Suprapubic skin (tissue), 4 donors: ENCODE data around the gene SLF2. TPM values are rescaled to one million over a fixed set of nuclear protein-coding genes. Genes with fewer than 3 reads are reported as not detected.

Experiments used
- DNase-seq, 2 donors: peaks; one replicate each; pipeline ENCODE4 v3.0.0-alpha.2; 2019; ENCODE audit warnings: low spot score in 2 of 2
- H3K27ac ChIP-seq: fragments of 200-600 bp; sonication (generic); one replicate; pipeline ENCODE4 v1.5.1; 2019
- H3K27me3 ChIP-seq: fragments of 200-600 bp; sonication (generic); one replicate; pipeline ENCODE4 v1.5.1; 2019
- H3K36me3 ChIP-seq: fragments of 200-600 bp; sonication (generic); one replicate; pipeline ENCODE4 v1.5.1; 2019
- H3K4me1 ChIP-seq: fragments of 200-600 bp; sonication (generic); one replicate; pipeline ENCODE4 v1.5.1; 2019
- H3K4me3 ChIP-seq: fragments of 200-600 bp; sonication (generic); one replicate; pipeline ENCODE4 v1.5.1; 2019; ENCODE audit warnings: mild to moderate bottlenecking
- H3K9me3 ChIP-seq: fragments of 200-600 bp; sonication (generic); one replicate; pipeline ENCODE4 v1.5.1; 2019
- CTCF ChIP-seq, 2 donors: fragments of 200-600 bp in 1 of 2; fragments of 450-650 bp in 1 of 2; sonication (generic) in 1 of 2; IDR thresholded peaks; one replicate each; pipeline ENCODE4 v1.5.1; 2016 to 2019; ENCODE audit warnings: antibody characterized with exemption in 2 of 2, mild to moderate bottlenecking in 1 of 2, moderate library complexity in 1 of 2
- EP300 ChIP-seq: sonication (generic); formaldehyde crosslinking; IDR thresholded peaks from one replicate; pipeline ENCODE4 v1.6.1; 2017; ENCODE audit warnings: antibody characterized with exemption
- POLR2A ChIP-seq, 2 donors: fragments of 450-650 bp; IDR thresholded peaks; one replicate each; pipeline ENCODE4 v1.6.1; 2017; ENCODE audit warnings: antibody characterized with exemption in 2 of 2, mild to moderate bottlenecking in 2 of 2, moderate library complexity in 2 of 2
- POLR2AphosphoS5 ChIP-seq, 3 donors: sonication (generic); formaldehyde crosslinking; IDR thresholded peaks; one replicate each; pipeline ENCODE4 v1.6.1; 2017; ENCODE audit warnings: antibody characterized with exemption in 3 of 3
- WGBS: methylation state at CpG from one replicate; pipeline ENCODE4 v1.1.5; 2018; 5-methylcytosine and 5-hydroxymethylcytosine counted together
- total RNA-seq, 4 donors: library from RNA; depleted of rRNA; stranded (reverse); fragments of >200 nt; gene quantifications; one replicate each; pipeline ENCODE4 v1.1.0, GENCODE V29; 2016

SLF2 gene
- total RNA-seq, 4 donors from 2014 or later = 11.6 to 41.4 (median 15.6) TPM

- Histone ChIP-seq H3K9me3 (no peaks in the 10 kb centered on the region), H3K36me3 (peaks cover 78% of the 10 kb centered on the region), H3K4me1 (no peaks in the 10 kb centered on the region), H3K27ac (no peak overlapping the region), H3K4me3 (no peak overlapping the region), H3K27me3 (no peaks in the 10 kb centered on the region)
- TF ChIP-seq CTCF (IDR thresholded peaks at IDR 0.05) = no peak
- TF ChIP-seq EP300 = no peak
- TF ChIP-seq POLR2A (IDR thresholded peaks at IDR 0.05) = no peak
- no peak for TF ChIP-seq POLR2AphosphoS5 (IDR thresholded peaks at IDR 0.05)
- DNase-seq = no peak
Observed at GRCh38 chr10:100960251-100960650, 47.5 kb downstream of the SLF2 start.

GRCh38 chr10:100962351-100963080 lies 49.8 kb downstream of the SLF2 start:
- no peaks in the 10 kb centered on the region for H3K9me3 ChIP-seq
- TF ChIP-seq POLR2A (IDR thresholded peaks at IDR 0.05) (no peak), EP300 (no peak), CTCF (IDR thresholded peaks at IDR 0.05) (no peak), POLR2AphosphoS5 (IDR thresholded peaks at IDR 0.05) (no peak)
- H3K27me3 ChIP-seq = no peaks in the 10 kb centered on the region
- peaks cover 69% of the 10 kb centered on the region for H3K36me3 ChIP-seq
- WGBS = 87% methylated on average over 4 of the region's 4 CpGs
- no peak overlapping the region for H3K27ac ChIP-seq
- no peak for DNase-seq
- H3K4me3 ChIP-seq = no peak overlapping the region
- no peaks in the 10 kb centered on the region for H3K4me1 ChIP-seq

- Histone ChIP-seq H3K27ac (no peak overlapping the region), H3K9me3 (no peaks in the 10 kb centered on the region), H3K36me3 (peaks cover 57% of the 10 kb centered on the region), H3K4me3 (no peak overlapping the region), H3K4me1 (peaks cover 3% of the 10 kb centered on the region), H3K27me3 (no peaks in the 10 kb centered on the region)
- WGBS = 100% methylated on average over 1 of the region's 1 CpG
- TF ChIP-seq POLR2A (IDR thresholded peaks at IDR 0.05) (no peak), EP300 (no peak), CTCF (IDR thresholded peaks at IDR 0.05) (no peak), POLR2AphosphoS5 (IDR thresholded peaks at IDR 0.05) (no peak)
- DNase-seq = no peak
Observed at GRCh38 chr10:100963826-100964225, 51.1 kb downstream of the SLF2 start.

GRCh38 chr10:100965820-100966219 lies 53.1 kb downstream of the SLF2 start:
- 67% methylated on average over 5 of the region's 5 CpGs for WGBS
- TF ChIP-seq POLR2AphosphoS5 (IDR thresholded peaks at IDR 0.05) (no peak), POLR2A (IDR thresholded peaks at IDR 0.05) (no peak), CTCF (IDR thresholded peaks at IDR 0.05) (no peak)

GRCh38 chr10:100966887-100967286 lies 54.1 kb downstream of the SLF2 start:
- DNase-seq = no peak
- TF ChIP-seq EP300 (no peak), CTCF (IDR thresholded peaks at IDR 0.05) (no peak), POLR2AphosphoS5 (IDR thresholded peaks at IDR 0.05) (no peak), POLR2A (IDR thresholded peaks at IDR 0.05) (no peak)
- Histone ChIP-seq H3K27me3 (no peaks in the 10 kb centered on the region), H3K4me1 (peaks cover 14% of the 10 kb centered on the region), H3K27ac (no peak overlapping the region), H3K36me3 (peaks cover 36% of the 10 kb centered on the region), H3K9me3 (no peaks in the 10 kb centered on the region), H3K4me3 (no peak overlapping the region)
- 72% methylated on average over 2 of the region's 2 CpGs for WGBS

More at GRCh38 chr10:100965820-100966219, 53.1 kb downstream of the SLF2 start:
- H3K4me3 ChIP-seq = no peak overlapping the region
- H3K36me3 ChIP-seq = peaks cover 41% of the 10 kb centered on the region
- no peaks in the 10 kb centered on the region for H3K27me3 ChIP-seq
- DNase-seq = no peak
- no peaks in the 10 kb centered on the region for H3K9me3 ChIP-seq
- peaks cover 14% of the 10 kb centered on the region for H3K4me1 ChIP-seq
- no peak overlapping the region for H3K27ac ChIP-seq
